GM06990 (cell line): ENCODE data around the gene ADAMTS17.

Experiments
- DNase-seq: peaks from one replicate; pipeline ENCODE4 v3.0.0-alpha.2; 2011; ENCODE audit not compliant: insufficient read length; ENCODE audit errors: extremely low read depth
- H3K27me3 ChIP-seq: replicated peaks from 2 replicates; pipeline ENCODE4 v1.6.0; 2011; ENCODE audit warnings: low read length; ENCODE audit not compliant: control insufficient read depth, insufficient read depth
- H3K36me3 ChIP-seq: 2 replicates; pipeline ENCODE4 v1.5.1; 2011; ENCODE audit warnings: low read length; ENCODE audit not compliant: control insufficient read depth, insufficient read depth
- H3K4me3 ChIP-seq: replicated peaks from 2 replicates; pipeline ENCODE4 v1.5.1; 2011; ENCODE audit warnings: low read depth, mild to moderate bottlenecking, control low read depth, low read length
- CTCF ChIP-seq: IDR thresholded peaks from 2 replicates; pipeline ENCODE4 v1.5.1; 2011; ENCODE audit warnings: low read length, control low read depth, mild to moderate bottlenecking, inconsistent platforms; ENCODE audit not compliant: insufficient read depth, poor library complexity, severe bottlenecking

ADAMTS17 gene

GRCh38 chr15:99957642-99958013 lies 384.1 kb downstream of the ADAMTS17 start:
- TF ChIP-seq CTCF: no peak
- no peaks in the 10 kb centered on the region for H3K36me3 ChIP-seq
- no peak overlapping the region for H3K4me3 ChIP-seq
- H3K27me3 ChIP-seq: no peaks in the 10 kb centered on the region
- DNase-seq: no peak

DNA sequence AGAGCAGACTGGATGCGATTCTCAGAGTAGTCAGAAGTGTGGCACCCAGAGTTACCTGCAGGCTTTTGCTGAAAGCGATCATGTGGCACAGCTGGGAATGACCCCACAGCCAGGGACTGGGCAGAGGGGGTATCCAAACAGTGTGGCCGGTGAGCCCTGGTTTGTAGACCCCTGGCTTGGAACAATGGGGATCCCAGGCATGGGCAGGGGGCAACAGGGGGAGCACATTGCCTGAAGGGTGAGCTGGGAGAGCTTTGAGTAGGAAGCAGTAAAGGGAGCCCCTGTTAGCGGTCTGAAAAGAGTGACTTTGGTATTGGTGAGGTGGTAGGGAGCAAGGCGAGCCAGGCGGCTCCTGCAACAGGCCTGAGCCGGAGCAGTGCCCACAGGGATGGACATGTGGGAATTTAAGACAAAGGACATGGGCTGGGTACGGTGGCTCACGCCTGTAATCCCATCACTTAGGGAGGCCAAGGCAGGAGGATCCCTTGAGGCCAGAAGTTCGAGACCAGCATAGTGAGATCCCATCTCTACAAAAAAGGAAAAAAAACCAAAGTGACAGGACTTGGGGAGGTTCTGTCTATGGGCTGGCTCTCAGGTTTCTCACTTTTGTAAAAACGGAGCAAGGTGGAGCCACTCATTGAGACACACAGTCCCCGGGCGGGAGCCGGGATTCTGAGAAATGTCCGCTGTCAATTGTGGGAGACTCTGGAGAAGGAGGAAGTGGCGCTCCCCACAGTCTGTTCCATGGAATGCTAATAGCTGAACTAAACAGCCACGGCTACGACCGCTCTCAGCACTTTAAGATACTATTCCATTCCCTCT lies 384.7 kb downstream of the ADAMTS17 start:
- no peak for TF ChIP-seq CTCF
- Histone ChIP-seq H3K36me3 (no peaks in the 10 kb centered on the region), H3K4me3 (no peak overlapping the region), H3K27me3 (no peaks in the 10 kb centered on the region)
- DNase-seq: no peak

DNA sequence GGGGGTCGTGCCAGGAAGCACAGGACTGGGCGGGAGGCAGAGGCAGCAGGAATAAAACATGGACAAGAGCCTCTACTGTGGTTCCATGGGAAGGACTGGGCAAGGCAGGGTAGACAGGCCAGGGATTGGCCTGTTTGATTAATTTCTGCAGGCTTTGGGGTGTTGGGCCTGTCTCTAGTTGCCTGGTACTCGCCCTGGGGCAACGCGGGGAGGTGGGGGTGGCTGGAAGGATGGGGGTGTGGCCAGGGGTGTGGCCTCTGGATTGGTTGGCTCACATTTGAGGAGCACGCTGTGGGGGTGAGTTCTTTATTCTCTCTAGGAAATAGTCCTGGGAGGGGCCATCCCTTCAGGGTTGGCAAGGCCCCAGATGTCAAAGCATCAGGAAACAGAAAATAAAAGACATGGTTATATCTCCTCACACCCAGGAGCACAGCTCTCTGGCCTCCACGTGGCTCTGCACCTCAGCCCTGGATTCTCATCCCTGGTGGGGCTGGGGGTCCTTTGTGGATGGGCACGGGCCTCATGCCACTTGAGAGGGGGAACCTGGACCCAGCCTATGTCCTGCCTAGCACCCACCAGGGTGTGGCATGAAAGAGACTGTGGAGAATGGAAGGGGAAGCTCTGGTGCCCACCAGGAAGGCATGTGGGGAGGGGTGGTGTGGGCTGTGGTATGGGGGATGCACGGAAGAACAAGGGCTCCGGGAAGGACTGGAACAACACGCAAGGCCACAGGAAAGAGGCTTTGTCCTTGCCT lies 385.6 kb downstream of the ADAMTS17 start:
- Histone ChIP-seq H3K4me3 (no peak overlapping the region), H3K27me3 (no peaks in the 10 kb centered on the region), H3K36me3 (no peaks in the 10 kb centered on the region)
- no peak for TF ChIP-seq CTCF
- no peak for DNase-seq

DNA sequence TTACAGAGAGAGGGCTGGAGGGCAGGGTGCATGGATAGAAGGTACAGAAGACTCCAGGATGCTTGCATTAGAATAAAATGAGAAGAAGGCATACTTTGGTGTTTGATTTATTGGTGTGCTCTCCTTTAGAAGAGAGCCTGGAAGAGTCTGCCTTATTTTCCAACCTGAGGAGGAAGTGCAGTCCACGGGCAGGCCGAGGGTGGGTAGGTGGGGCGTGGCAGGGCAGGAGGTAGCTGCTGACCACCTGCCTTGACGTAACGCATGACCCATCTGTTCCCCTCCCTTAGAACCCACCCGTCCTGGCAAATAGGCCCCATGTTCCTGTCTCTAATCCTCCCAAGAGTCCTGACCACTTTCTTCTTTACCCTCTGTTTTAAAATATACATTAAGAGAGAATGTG lies 386.2 kb downstream of the ADAMTS17 start:
- TF ChIP-seq CTCF: no peak

DNA sequence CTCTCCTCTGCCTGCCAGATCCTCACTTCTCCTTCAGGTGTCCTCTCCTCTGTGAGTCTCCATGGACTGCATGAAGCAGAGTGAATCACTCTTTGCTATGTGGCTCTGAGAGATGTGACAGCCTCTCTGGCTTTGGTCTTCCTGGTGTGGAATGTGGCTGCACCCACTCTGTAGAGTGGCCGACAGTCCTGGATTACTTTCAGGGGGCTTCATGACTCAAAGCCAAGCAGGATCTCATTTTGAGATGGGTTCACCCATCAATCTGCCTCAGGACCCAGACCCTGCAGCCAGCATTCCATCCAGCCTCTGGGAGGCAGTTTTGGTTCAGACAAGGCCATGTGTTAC lies 386.6 kb downstream of the ADAMTS17 start:
- Histone ChIP-seq H3K4me3 (no peak overlapping the region), H3K27me3 (no peaks in the 10 kb centered on the region), H3K36me3 (no peaks in the 10 kb centered on the region)
- TF ChIP-seq CTCF: no peak
- DNase-seq: no peak

More for the DNA sequence above, 386.2 kb downstream of the ADAMTS17 start:
- Histone ChIP-seq H3K4me3 (no peak overlapping the region), H3K36me3 (no peaks in the 10 kb centered on the region), H3K27me3 (no peaks in the 10 kb centered on the region)
- no peak for DNase-seq
